Nucleus accumbens (tissue), 56 donors: ENCODE data around the gene ASXL3.

Experiments
- DNase-seq, 56 donors: peaks; one replicate each; lab custom pipeline; 2025; lab: John Stamatoyannopoulos, UW

Gene ASXL3

GRCh38 chr18:33781429-33781828, 203.4 kb downstream of the ASXL3 start:
- DNase-seq: no peak
